ENCODE results near the gene RAPGEF6.
"Not testable (repeated sequence)": the region's sequence is repeated elsewhere in the genome, so short reads cannot be mapped to it uniquely, and the experiment has no call there.

RAPGEF6 gene

DNA sequence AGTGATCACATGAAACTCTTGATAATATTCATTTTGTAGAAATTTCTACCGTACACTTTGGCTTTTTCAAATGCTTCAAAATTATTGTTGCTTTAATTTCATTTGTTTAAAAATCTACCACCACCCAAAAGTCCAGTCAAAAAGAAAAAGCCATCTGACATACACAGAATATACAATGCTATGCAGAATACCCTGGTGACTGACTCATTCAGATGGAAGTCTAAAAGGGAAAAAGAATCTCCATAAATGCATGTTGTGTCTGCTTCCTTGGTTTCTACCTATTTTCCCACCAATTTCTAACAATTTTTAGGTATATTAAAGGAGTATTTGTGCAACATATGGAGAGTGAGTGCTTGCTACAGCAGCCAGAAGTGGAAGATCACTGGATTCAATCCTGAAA lies 9.3 kb upstream of the RAPGEF6 start:
- no peak for DNase-seq (ENCODE audit: low read depth in 2 of 2)

DNA sequence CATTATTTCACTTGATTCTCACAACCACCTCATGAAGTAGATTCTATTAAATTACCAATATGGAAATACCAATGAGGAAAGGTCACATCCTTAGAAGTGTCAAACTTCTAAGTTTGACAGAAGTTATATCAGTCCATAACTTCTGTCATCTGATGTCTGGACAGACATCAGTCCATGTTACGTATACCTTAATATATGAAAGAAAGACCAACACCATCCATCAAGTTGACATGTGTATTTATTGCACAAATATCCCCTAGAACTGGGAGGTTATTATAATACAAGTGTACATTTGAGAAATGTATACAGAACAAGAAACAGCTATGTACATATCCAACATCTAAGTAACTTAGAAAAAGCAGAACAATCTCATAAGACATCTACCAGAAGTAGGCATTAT lies 6.5 kb upstream of the RAPGEF6 start:
- DNase-seq (ENCODE audit: low read depth in 2 of 2), result no peak

DNA sequence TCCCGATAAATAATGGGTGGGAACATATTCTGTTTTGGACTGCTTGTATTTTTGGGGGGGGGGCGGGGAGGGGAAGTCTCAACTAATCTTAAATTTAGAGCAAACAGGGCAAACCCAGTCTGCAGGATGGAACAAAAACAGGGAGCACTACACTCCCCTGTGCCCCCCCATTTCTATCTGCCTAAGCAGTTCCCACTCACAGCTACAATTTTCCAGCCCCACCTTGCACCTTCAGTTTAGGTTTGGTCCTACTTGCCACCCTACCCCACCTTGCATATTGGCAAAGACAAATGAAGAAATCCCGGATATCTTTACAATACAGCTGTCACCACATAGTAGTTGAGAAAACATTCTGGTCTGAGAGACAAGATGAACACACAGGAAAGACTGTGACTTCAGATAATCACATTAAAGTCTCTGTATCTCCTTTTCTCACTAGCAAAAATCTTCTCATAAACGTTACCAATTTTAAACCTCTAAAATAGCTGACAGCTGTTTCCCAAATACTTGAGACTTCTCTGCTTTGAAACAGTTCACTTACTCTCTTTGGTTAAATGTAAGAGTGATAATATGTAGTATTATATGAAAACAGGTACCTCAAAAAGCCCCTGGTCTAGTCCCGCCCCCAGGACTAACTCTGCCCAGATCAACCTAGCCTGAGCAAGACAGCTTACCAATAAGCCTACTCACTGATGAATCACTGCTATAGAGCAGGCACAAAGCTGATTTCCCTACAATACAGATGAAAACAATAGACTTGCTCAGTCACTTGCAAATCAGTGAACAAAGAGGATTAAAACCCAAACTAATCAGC lies 5.2 kb upstream of the RAPGEF6 start:
- DNase-seq (ENCODE audit: low read depth in 2 of 2), result peak; percentile 51 to 59

DNA sequence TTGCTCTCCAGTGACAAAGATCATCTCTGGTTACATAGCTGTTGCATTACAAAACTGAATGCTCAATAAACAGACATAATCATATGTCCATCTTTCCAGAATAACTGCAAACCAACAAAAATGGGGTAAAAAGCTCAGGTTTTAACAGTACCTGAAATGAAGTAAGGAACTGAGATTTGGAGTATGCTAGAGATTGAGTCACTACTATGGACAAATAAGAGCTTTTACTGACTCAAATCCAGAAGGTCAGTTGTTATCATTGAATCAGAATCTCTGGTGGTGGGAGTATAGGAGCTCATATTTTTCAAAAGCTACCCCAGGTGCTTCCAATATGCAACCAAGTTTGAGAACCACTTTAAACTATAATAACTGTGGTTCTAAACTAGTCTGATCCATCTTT lies 4.1 kb upstream of the RAPGEF6 start:
- no peak for DNase-seq (ENCODE audit: low read depth in 2 of 2)

DNA sequence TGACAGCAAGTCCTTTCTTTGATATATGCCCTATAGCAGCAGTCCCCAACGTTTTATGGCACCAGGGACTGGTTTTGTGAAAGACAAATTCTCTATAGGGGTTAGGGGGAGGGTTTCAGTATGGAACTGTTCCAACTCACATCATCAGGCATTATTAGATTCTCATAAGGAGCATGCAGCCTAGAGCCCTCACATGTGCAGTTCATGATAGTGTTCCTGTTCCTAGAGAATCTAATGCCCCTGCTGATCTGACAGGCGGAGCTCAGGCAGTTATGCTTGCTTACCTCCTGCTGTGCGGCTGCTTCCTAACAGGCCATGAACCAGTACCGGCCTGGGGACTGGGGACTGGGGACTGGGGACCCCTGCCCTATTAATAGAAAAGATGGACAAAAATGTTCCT lies 2.7 kb upstream of the RAPGEF6 start:
- DNase-seq (ENCODE audit: low read depth in 2 of 2), result no peak

DNA sequence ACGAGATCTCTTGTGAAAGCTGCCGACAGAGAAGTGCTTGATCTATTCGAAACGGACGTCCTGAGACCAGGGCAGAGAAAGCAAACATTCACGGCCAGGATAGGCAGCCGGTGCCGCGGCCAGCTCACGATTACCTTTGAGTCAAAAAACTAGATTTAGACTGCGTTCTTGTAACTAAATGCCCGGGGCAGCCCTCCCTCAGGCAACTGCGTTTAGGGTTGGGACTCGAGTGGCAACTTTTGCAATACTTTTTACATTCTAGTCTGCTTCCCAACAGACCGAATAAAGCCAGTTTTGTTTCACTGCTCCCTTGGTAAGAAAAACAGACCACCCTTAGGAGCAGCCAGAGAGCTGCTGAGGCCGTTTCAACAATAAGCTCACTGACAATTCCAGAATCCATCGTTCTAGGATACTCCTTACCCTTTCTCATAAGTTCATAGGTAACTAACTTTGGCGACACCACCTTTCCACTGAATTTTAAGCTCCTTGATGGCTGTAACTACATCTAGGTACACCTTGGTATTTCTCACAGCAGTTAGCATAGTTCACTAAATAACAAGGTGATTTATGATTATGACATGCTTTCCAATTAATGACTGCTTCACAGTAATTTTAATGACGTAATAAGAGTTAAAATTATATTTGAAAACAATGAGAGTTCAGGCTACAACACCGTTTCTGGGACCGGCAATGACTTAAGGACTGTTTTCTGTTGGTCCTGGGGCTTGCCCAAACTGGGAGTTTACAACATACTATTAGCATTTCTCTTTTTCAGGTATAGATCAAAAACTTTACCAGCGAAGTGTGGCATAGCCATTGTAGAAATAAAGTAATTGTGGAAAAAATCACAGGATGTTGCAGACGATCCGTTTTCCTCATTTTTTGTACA lies 899 bp upstream of the RAPGEF6 start:
- DNase-seq (ENCODE audit: low read depth in 2 of 2), result no peak

DNA sequence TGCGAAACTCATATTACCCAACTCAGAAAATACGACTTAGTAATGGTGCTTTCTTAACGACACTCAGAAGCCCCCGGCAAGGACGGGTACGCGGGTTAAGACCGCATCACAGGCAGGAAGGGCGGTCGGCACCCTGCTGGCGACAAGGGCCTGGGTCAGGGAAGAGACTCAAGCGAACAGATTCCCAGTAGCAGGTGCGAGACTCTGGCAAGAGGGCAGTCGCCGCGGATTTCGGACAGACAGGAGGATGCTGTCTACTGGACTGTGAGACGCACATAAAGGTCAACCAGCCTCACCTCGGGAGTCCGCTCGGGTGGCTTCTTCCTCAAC lies 398 bp downstream of the RAPGEF6 start:
- peak; percentile 38 to 44 for DNase-seq (ENCODE audit: low read depth in 2 of 2)

DNA sequence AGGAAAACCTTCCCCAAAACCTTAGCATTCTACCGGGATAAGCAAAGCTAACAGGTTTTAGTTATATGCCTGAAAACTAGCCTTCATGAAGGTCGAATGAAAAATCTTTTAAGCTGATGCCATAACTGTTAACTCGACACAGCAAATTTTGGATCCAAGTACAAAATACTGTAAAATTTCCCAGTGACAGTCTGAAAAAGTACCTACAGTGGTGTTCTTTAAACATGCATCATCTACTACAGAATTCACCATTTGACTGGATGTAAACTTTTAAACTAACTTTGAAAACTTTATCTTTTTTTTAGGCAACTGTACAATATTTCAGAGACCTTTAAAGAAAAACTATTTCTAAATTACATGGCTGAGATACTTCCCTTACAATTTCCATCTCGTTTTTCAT lies 791 bp downstream of the RAPGEF6 start:
- DNase-seq (ENCODE audit: low read depth in 2 of 2), result no peak

DNA sequence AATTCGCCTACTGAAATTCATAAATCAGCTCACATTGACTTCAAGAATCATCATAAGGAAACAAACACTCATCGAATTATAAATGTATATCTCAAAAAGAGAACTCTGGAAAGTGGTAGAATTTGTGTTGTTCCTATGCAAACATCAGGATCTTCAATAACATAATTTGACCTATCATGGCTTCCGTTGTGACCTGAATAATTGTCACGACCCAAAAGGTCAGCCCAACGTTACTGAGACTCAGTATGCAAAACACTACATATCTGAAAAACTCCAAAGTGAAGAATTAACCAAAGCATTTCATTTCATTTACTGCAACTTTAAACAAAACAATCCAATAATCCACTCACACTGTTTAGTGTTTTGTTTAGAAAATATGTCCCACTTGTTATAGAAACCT lies 1.2 kb downstream of the RAPGEF6 start:
- DNase-seq (ENCODE audit: low read depth in 2 of 2), result no peak

DNA sequence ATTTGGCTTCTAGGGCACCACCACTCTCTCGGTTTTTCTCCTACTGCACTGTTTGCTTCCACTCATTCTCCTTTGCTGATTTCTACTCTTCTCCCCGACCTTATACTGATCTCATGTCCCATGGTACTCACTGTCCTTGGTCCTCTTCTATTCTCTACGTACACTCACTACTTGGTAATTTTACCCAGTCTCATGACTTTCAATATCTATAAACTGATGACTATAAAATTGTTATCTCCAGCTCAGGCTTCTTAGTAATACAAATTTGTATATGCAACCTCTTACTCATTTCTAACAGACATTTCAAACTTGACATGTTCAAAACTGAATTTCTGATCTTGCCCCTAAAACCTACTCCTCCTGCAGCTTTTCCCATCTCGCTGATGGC lies 4.1 kb downstream of the RAPGEF6 start:
- no peak for DNase-seq (ENCODE audit: low read depth in 2 of 2)

DNA sequence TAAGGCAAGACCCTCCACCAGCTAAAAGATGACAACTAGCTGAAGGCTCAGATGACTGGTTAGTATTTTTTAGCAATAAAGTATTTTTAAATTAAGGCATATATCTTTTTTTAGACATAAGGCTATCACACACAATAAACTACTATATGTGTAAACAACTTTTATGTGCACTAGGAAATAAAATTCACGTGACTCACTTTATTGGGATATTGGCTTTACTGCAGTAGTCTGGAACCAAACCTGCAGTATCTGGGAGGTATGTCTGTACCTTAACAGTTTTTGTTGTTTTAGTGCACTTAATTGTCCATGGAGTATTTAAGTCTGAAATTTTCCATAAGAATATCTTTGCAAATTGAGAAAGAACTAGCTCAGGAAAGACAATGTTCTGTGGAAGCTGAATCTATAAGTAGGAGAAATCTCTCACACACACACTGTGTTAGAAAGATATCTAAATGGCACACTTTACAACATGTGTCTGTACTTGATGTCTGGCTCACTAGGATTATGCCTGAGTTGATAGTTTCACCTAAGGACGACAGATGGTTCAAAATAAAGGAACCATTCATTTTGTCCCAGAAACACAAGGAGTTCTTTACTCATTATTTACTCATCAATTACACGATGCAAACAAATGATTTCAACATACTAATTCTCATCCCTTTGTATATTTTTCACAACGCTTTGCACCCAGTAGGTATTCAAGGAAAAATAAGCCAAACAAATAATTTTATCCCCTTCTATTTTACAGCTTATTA lies 4.6 kb downstream of the RAPGEF6 start:
- no peak for DNase-seq (ENCODE audit: low read depth in 2 of 2)

DNA sequence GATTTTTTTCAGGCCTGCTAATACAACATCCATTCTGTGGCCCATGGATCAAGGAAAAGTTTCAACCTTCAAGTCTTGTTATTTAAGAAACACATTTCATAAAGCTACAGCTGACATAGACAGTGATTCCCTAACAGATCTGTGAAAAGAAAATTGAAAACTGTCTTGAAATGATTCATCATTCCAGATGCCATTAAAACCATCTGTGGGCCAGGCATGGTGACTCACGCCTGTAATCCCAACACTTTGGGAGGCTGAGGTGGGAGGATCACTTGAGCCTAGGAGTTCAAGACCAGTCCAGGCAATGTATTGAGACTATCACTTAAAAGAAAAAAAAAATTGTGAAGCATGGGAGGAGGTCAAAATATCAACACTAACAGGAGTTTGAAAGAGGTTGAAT lies 6.0 kb downstream of the RAPGEF6 start:
- DNase-seq (ENCODE audit: low read depth in 2 of 2), result no peak

DNA sequence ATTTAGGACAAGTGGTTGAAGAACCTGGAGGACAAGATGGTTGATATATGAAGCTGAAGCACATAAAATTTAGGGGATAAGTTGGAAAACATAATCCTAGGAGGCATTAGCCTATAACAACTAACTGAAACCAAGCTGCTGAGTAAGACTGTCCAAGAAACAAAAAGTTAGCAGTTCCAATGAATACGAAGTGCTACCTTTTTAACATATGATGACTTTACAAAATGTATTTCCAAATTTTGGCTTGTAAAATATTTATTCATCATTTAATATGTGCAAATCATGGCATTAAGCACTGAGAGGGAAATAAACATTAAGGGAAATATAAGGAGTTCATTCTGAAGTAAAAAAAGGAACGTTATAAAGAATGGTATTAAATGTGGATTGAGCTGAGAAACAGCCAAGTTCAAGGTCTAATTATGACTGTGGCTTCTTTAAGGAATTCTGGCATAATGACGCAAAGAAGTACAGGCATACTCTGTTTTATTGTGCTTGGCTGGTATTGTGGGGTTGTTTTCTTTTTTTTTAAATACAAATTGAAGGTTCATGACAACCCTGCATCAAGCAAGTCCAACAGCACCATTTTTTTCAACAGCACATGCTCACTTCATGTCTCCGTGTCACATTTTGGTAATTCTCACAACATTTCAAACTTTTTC lies 7.7 kb downstream of the RAPGEF6 start:
- DNase-seq (ENCODE audit: low read depth in 2 of 2), result no peak

DNA sequence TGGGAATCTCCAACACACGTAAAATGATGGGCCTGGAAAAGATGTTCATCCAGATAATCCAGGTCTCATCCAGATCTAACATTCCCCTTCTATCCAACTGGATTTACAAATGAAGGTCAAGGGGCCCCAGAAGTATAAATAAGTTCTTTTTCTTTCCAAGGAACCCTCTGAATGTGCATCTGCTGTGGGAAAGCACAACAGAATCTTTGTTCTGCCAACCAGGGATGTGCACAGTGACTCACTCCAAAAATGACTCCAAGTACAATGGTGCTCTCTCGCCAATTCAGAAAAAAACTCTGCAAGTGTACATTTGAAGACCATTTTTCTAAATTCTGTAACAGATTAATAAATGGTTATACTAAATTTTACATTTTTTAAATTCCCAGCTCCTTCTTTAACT lies 12.4 kb downstream of the RAPGEF6 start:
- no peak for DNase-seq (ENCODE audit: low read depth in 2 of 2)

DNA sequence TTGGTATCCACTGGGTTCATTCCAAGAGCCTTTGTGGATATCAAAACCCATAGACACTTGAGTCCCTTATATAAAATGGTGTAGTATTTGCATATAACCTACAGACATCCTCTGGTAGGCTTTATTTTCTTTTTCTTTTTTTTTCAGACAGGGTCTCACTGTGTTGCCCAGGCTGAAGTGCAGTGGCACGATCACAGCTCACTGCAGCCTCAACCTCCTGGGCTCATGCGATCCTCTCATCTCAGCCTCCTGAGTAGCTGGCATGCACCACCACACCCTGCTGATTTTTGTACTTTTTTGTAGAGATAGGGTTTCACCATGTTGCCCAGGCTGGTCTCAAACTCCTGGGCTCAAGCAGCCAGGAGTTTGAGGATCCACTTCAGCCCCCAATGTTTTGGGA lies 13.9 kb downstream of the RAPGEF6 start:
- not testable (repeated sequence) for DNase-seq (ENCODE audit: low read depth in 2 of 2)

DNA sequence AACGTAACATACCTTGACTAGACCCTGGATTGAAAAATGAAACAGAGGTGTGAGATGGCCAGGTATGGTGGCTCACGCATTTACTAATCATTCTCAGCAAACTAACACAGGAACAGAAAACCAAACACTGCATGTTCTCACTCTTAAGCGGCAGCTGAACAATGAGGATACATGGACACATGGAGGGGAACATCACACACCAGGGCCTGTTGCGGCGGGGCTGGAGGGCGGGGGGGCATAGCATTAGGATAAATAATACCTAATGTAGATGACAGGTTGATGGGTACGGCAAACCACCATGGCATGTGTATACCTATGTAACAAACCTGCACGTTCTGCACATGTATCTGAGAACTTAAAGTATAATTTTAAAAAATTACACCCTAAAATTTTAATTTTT lies 15.9 kb downstream of the RAPGEF6 start:
- DNase-seq (ENCODE audit: low read depth in 2 of 2), result no peak

DNA sequence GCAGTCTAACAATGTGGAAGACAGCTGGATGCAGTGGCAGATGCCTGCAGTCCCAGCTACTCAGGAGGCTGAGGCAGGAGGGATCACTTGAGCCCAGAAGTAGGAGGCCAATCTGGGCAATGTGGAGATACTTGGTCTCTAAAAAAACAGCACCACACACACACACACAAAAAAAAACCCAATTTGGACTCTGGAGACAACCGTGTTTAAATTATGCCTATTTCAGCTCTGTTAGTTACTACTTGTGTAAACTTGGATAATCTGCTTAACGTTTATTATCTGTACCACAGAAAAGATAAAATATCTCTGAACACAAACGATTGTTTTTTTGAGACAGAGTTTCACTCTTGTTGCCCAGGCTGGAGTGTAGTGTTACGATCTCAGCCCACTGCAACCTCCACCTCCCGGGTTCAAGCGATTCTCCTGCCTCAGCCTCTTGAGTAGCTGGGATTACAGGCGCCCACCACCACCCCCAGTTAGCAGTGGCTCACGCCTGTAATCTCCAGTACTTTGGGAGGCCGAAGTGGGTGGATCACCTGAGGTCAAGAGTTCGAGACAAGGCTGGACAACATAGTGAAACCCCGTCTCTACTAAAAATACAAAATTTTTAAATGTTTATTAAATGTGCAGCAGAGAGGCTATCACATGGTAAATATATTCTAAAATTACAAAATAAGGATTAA lies 17.7 kb downstream of the RAPGEF6 start:
- no peak for DNase-seq (ENCODE audit: low read depth in 2 of 2)

DNA sequence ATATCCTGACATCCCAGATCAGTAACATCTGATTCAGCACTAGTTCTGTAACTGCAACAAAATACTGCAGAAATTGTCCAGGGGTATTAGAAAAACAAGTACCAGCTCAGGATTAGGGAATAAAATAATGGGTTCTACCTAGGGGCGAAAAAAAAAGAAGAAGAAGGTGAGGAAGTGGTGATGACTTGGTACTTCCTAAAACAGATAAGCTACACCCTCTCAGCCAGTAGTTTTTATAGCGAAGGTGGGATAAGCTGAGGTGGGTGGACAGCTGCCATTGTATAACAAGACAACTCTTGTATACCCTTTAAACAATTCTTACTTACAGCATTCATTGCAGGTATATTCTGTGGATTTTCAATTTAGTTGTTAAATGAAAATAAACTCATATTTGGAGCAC lies 19.1 kb downstream of the RAPGEF6 start:
- no peak for DNase-seq (ENCODE audit: low read depth in 2 of 2)

DNA sequence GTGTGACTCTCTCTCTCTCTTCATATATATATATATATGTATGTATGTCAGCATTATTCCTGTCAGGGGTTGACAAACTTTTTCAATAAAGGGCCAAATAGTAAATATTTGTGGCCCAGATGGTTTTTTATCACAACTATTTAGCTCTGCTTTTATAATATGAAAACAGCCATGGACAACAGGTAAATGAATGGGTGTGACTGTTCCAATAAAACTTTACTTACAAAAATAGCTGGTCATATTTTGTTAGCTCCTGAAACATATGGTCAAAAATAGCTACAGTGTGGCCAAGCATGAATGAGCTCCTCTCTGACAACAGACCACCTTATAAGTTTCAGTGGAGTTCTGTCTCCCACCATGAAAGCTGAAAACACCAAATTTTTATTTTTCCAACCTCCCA lies 21.6 kb downstream of the RAPGEF6 start:
- no peak for DNase-seq (ENCODE audit: low read depth in 2 of 2)

DNA sequence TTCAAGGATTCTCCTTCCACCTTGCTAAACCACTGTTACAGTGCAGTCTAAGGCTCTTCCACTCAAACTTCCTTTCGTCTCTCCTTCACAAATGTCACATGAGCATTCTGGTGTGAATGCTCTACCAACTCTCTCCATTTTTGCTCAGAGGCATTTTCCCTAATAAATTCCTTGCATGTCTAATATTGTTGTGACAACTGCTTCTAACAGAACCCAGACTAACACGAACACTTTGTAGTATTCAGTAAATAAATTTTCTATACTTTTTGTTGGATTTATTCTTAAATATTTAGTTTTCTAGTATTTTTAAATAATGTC lies 24.0 kb downstream of the RAPGEF6 start:
- no peak for DNase-seq (ENCODE audit: low read depth in 2 of 2)

DNA sequence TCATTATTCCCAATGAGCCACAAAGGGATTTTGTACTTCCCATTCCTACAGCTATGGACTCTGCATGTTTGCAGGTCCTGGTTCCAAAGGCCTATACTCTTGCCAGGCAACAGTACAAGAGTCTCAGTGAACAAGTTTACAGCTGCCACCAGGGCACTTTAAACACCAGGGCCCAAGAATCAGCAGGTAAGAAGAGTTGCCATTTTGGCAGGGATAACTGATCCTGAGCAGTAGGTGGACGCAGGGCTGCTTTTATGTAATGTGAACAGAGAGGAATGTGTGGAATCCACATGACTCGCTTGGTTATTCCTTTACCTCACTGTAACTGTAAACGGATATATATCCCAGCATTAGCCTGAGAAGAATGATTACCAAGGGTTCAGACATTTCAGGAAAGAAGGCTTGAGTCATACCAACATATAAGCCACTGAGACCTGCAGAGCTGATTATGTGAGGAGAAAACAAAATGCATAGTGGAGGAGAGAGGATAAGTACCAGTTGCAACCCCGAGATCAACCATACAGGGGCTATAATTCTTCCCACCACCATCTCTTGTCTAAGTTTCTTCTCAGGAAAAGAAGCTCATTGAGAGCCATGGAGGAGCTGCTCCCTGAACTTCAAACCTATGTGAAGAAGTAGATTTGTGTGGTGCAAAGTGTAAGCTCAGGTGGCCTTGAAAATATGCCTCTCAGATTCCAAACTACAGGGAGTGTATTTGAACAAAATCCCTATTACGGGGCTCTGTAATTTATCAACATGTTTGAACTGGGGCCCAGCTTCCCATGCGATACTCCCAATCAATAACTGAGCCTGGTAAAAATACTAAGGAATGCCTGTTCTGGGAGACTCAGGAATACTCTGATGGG lies 24.6 kb downstream of the RAPGEF6 start:
- no peak for DNase-seq (ENCODE audit: low read depth in 2 of 2)
